GM10847 (cell line): Measurements from ENCODE around the gene TSPAN1.

ENCODE experiments used
- POLR2A ChIP-seq: IDR thresholded peaks from 2 replicates; pipeline ENCODE4 v1.6.1; 2011; ENCODE audit not compliant: insufficient read length; ENCODE audit errors: extremely low read depth

Gene TSPAN1

DNA sequence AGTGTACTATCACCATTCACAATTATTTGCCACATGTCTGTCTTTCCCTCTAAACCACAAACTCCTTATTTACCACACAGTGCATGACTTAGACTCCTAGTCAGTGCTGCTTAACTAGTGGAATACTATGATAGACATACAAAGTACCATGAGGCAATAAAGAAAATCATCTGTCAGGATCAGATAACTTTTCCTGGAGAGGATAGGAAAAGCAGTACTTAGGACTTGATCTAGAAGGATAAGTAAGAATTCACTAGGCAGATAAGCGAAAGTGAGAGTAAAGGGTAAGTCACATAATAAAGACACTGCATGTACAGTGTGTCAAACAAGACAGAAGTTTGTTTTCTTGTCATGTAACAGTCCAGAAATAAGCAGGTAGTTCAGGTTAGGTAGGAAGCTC, 21.2 kb upstream of the TSPAN1 start:
- TF ChIP-seq POLR2A, result no peak

GRCh38 chr1:46157916-46158311, 17.0 kb upstream of the TSPAN1 start:
- no peak for TF ChIP-seq POLR2A

DNA sequence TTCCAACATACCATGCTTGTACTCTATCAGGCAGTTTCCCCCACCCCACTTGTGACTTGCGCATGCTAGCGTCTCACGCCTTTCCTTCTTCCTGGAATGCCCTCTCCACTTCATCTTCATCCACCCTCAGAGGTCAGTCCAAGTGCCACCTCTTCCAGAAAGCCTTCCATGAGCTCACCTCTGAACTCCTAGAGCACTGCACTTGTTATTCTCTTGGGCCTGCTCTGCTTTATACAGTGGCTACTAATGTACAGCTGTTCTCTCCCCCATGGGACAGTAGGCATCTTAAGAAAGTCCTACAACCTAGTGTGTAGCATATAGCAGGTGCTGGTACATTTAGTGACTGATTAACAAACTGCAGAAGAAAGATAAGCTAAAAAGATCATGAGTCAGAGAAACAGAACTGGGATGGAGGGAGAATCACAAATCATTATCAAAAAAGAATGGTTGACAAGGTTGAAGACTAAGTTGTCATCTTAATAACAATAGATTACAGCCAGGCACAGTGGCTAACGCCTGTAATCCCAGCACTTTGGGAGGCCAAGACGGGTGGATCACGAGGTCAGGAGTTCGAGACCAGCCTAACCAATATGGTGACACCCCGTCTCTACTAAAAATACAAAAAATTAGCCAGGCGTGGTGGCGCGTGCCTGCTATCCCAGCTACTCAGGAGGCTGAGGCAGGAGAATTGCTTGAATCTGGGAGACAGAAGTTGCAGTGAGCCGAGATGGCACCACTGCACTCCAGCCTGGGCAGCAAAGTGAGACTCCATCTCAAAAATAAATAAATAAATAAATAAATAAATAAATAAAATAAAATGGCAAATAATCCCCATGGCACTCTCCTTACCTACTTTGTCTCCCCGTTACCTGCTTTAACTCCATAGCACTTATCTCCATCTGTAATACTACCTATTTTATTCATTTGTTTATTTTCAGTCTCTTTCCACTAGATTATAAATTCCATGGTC, 16.3 kb upstream of the TSPAN1 start:
- no peak for TF ChIP-seq POLR2A

- TF ChIP-seq POLR2A, result no peak
Measured at GRCh38 chr1:46159516-46159915, 15.4 kb upstream of the TSPAN1 start.

GRCh38 chr1:46160212-46160611, 14.7 kb upstream of the TSPAN1 start:
- no peak for TF ChIP-seq POLR2A

GRCh38 chr1:46166521-46167462, 8.1 kb upstream of the TSPAN1 start:
- TF ChIP-seq POLR2A, result no peak

- TF ChIP-seq POLR2A, result no peak
Measured at GRCh38 chr1:46168477-46168876, 6.4 kb upstream of the TSPAN1 start.

DNA sequence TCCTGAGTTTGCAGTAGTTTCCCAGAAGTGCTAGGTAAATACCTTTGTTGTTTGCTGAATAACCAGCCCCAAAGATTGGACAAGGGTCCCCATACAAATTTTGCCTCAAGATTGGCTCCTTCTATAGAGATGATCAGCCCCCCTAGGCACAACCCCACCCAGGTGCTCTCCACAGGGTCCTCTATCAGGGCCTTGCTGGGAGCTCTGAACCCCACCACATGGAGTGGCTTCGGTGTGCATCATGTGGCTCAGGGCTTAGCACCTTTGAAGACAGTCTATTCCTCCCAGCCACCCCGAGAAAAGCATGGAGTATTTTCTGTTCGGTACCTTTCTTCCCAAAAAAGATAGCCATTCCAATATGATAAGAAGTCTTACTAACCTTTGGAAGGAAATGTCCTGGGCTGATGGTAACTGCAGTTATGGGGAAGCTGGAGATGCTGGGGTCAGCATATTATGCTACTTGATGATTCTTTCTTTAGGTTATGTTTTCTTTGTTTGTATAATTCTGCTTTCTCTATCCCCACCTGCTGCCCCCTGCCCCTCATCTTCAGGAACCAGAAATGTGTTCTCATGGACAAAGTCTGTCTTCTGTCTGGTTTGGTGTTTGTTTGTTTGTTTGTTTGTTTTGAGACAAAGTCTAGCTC, 5.0 kb upstream of the TSPAN1 start:
- TF ChIP-seq POLR2A, result no peak

DNA sequence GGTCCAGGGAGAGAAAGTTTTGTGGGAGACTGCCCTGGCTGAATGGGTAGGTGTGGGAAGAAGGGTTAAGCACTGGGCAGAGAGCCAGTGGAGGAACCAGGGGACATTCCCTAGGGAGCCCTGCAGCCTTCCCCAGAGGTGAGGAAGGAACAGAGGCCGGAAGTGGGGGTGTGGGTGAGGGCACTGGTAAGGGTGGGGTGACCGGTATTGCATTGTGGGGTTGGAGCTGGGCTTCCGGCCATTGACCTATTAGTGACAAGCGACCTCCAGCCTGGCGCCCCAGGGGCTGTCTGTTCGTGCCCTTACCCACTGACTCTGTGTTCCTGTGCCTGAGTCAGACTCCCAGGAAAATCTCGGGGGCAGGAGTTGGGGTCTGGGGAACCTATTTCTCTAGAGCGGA, 3.5 kb upstream of the TSPAN1 start:
- TF ChIP-seq POLR2A, result no peak

GRCh38 chr1:46171871-46172270, 3.0 kb upstream of the TSPAN1 start:
- TF ChIP-seq POLR2A, result no peak

GRCh38 chr1:46172321-46172720, 2.6 kb upstream of the TSPAN1 start:
- no peak for TF ChIP-seq POLR2A

GRCh38 chr1:46173361-46173856, 1.5 kb upstream of the TSPAN1 start:
- no peak for TF ChIP-seq POLR2A

GRCh38 chr1:46175243-46175642, 356 bp downstream of the TSPAN1 start:
- no peak for TF ChIP-seq POLR2A

- TF ChIP-seq POLR2A, result no peak
Measured at GRCh38 chr1:46176211-46176865, 1.5 kb downstream of the TSPAN1 start, which contains the start of gene P3R3URF. P3R3URF (minus strand) TSS chr1:46176488; CDS start chr1:46176471, 17 bp downstream.

- no peak for TF ChIP-seq POLR2A
Measured at GRCh38 chr1:46179138-46180081, 4.5 kb downstream of the TSPAN1 start.
